ENCODE data around the gene ANO10. TPM values are rescaled to one million over a fixed set of nuclear protein-coding genes. Genes with fewer than 3 reads are reported as not detected.

The ANO10 gene
- total and polyA plus RNA-seq, 2 of the 8 experiments (the other 6 are each of a cell fraction or from before 2014, with no cell fraction given): 38.0 to 53.2 TPM

- TF ChIP-seq USF2 (IDR thresholded peaks at IDR 0.05; ENCODE audit: low read length): no peak
Measured at GRCh38 chr3:43326891-43327581, 294.8 kb downstream of the ANO10 start (continued).

Measured in H1 (cell line).